ENCODE results near the gene SLC25A24.
"Not testable (repeated sequence)": the region's sequence is repeated elsewhere in the genome, so short reads cannot be mapped to it uniquely, and the experiment has no call there.

The SLC25A24 gene

DNA sequence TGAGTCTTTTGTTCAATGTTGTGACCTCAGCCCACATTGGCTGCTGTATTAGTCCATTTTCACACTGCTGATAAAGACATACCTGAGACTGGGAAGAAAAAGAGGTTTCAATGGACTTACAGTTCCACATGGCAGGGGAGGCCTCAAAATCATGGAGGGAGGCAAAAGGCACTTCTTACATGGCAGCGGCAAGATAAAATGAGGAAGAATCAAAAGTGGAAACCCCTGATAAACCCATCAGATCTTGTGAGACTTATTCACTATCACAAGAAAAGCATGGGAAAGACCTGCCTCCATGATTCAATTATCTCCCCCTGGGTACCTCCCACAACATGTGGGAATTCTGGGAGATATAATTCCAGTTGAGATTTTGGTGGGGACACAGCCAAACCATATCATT lies 68.9 kb downstream of the SLC25A24 start:
- DNase-seq: not testable (repeated sequence)

GRCh38 chr1:108130794-108131193 lies 69.3 kb downstream of the SLC25A24 start:
- DNase-seq: no peak

- no peak for DNase-seq
Observed at GRCh38 chr1:108129999-108130398, 70.1 kb downstream of the SLC25A24 start.

DNA sequence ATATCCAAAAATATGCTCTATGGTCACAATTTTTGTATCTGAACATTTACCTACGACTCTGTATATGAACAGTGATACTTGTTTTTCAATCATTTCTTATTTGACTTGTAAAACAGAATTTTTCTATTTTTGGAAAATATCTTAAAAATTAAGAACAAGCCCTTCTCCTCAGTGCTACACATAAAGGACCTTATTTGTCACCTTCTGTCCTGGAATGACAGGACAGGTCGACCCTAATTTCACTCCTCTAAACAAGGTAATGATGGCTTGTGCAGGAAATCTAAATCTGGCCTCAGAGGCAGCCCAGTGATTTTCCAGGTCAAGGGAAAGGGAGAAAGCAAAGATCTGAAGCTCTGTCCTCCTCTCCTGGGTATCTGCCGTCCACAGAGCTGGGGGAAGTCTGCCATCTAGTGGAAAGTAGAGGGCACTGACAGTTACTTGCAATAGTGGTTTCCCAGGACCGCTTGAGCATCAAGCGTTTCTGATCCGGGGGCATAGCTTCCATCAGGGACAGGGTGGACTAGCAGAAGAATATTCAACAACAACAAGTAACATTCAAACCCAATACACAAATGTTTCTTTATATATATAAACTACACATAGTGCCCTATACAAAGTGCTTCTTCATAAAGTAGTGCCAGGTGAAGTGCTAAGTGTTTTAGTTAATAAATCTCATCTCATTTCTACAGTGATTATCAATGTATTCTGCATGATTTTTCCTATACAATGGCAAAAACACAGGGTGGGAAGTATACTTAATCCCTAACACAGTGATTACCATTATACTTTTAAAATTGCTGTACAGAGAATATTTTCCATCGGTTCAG lies 74.6 kb downstream of the SLC25A24 start:
- peak; percentile 47 for DNase-seq

- DNase-seq: no peak
Observed at GRCh38 chr1:108124622-108125311, 75.4 kb downstream of the SLC25A24 start.

GRCh38 chr1:108124023-108124422 lies 76.1 kb downstream of the SLC25A24 start:
- no peak for DNase-seq

DNA sequence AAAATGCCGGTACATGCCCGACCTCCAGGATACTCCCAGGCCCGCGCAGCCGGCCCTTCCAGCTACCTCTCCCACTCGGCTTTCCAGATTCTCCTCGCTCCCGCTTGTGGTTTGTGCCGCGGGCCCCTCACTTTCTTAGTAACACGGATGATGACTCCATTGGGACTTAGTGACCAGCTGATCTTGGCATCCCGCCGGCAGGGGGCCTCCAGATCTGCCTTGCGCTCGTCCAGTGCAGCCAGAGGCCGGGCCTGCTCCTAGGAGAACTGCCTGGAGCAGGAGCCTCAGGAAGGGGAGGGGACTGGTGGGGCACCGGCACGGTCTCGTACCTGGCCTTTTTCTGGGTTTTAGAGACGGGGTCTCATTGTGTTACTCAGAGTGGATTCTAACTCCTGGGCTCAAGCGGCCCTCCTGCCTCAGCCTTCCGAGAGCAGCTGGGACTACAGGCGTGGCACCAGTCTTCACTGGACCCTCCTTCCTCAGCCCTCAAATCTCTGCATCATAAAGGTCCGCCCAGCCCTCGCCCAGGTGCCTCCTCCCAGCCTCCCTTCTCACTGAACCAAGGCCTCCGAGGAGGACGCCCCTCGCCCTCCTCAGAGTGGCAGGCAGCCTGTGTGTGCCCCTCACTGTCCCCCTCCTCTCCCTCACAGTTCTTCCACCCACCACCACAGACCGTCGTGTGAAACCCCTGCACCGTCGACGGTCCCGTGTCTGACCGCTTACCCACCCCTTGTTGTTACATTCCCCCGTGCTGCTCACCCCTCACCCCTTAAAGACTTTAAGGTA lies 78.6 kb downstream of the SLC25A24 start:
- DNase-seq: no peak

DNA sequence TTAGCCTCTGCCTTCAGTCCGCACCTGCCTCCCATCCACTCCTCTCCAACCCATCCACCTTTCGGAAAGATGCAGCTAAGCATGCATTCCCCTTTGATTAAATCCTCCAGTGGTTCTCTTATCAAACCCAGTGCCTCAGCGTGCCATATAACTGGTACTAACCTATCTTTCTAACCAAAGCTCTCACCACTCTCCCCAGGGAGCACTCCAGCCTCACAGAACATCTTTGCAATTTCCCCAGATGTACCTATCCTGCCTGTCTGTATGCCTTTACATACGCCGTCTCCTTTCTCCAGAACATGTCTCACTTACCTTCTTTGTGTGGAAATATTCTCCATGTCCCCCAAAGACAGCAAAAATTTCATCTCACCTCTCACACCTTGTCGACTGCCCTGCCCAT lies 80.0 kb downstream of the SLC25A24 start:
- DNase-seq: no peak

DNA sequence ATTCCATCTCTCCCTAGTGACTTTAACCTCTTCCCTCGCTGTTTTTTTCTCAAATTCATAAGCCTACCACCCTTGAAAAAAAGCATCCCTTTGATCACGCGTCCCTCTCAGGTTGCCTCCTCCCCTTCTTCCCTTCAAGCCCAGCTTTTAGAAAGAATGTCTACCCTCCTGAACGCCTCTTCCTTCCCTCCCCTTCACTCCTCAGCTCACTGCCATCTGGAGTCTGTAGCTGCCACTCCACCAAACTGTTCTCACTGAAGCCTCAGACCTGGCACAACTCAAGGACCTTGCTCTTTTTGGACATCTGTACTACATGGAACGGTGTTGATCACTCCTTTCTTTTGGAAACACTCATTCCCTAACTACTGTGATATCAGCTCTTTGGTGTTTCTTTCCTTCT lies 80.6 kb downstream of the SLC25A24 start:
- no peak for DNase-seq

- no peak for DNase-seq
Observed at GRCh38 chr1:108117945-108118902, 81.9 kb downstream of the SLC25A24 start.

GRCh38 chr1:108117237-108117636 lies 82.9 kb downstream of the SLC25A24 start:
- no peak for DNase-seq

DNA sequence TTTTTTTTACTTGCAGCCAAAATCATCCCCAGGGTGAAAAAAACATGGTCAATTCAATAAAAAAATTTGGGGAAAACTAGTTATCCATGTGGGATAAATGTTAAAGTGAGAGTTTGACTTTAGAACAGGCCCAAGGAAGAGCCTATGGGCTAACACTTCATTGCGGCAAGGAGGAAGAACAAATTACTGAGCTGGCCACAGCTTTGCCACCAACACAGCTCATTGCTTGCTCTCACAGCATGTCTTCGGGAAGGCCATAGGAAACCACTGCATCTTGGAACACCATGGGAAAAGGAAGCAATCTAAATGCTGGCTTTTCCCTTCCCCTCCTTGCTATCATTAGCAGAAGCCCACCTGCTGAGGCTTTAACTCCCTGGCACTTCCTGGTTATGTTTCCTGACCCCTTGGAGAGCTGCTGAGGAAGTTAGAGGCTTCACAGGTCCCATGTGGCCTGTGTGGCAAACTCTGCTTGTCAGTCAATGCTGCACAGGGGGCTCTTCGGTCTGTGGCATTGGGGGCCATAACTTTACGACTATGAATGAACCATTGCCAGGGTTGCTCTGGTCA lies 86.0 kb downstream of the SLC25A24 start:
- DNase-seq: no peak

- no peak for DNase-seq
Observed at GRCh38 chr1:108113496-108113895, 86.6 kb downstream of the SLC25A24 start.

- no peak for DNase-seq
Observed at GRCh38 chr1:108109295-108109973, 90.7 kb downstream of the SLC25A24 start.

- DNase-seq: no peak
Observed at GRCh38 chr1:108108119-108108518, 92.0 kb downstream of the SLC25A24 start.

DNA sequence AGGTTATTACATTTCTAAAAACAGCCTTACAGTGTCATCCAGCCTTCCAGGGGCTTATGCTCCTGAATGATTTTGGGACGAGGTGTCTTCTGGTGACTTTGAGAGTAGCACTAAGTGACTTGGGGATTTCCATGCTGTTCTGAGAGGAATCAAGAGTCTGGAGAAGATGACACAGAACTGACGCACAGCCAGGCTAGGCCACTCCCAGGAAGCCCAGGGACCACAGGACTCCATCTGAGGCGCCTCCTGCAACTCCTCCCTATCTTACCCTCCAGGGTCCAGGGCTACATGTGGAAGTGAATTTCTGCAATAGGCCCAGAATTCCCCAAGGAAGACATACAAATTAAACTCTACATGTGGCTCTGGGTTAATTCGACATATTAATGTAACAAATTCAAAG lies 92.5 kb downstream of the SLC25A24 start:
- peak; percentile 33 for DNase-seq

DNA sequence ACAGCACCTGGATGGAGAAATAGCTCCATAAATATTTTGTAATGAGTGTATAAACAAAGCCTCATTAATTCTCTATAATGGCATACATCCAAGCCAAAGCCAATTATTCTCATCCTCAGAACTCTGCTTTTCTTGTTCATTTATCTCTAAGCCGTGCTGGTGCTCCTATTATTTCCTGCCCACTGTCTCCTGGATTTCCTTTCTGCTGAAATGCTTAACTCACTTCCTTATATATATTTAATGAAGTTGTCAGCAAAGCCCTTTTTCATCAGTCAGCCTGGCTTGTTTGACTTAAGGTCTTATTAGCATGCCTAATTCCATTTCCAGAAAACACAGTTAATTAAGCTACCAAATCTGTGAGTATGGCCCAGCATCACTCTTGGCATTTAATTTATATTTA lies 93.4 kb downstream of the SLC25A24 start:
- no peak for DNase-seq

GRCh38 chr1:108100148-108100547 lies 100.0 kb downstream of the SLC25A24 start:
- DNase-seq: no peak

DNA sequence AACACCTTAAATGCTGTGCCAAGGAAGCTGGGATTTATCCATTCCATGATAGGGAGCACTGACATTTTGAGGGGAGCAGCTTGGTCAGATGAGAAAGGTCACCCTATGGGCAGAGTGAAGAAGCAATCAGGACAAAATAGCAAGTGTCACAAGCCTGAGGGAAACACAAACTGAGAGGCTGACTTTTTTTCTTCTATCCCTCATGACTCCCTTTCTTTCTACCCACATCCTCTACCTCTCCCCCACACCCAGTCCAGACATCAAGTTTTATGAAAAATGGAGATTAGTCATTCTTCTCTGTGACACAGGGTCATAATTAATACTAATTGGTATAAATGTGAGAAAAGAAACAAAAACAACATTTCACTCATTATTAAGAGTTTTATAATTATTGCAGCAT lies 103.1 kb downstream of the SLC25A24 start:
- DNase-seq: no peak

DNA sequence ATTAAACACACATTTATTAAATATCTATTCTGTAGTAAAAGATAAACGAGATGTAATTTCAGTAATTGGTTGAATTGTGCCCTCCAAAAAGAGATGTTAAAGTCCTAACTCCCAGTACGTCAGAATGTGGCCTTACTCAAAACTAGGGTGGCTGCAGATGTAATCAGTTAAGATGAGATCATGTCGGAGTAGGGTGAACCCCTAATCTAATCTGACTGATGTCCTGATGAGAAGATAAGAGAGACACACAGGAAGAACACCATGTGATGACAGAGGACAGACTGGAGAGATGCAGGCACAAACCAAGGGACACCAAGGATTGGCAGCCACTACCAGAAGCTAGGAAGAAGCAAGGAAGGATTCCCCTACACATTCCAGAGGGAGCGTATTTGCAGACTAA lies 104.1 kb downstream of the SLC25A24 start:
- DNase-seq: no peak

DNA sequence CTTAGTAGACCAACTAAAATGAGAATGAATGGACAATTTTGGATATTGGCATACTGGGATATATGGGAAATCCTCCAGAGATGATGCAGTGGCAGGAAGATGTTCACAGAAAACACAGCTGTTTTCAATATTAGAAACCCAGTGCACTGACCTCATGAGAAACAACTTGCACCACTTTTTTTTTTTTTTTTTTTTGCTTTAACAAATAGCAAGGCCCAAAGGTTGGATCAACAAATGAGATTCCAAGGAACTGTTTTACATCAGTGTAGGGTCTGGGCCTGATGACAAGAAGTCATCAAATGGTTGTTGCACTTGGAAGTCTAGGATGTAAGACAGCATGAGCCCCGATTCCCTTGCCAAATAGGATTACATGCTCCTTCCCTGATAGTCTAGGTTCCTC lies 110.7 kb downstream of the SLC25A24 start:
- no peak for DNase-seq
